HUDEP-2 (cell line): ENCODE measurements around the gene C7orf33.
"Not testable (repeated sequence)": the region's sequence is repeated elsewhere in the genome, so short reads cannot be mapped to it uniquely, and the experiment has no call there.

ENCODE experiments used
- DNase-seq, 76 experiments: peaks; one replicate each; lab custom pipeline; 2025; ENCODE audit not compliant: unreplicated experiment in 76 of 76; lab: John Stamatoyannopoulos, UW

The C7orf33 gene

GRCh38 chr7:148590471-148590870, at the start of gene C7orf33:
TSS of gene C7orf33 (plus strand) at chr7:148590766. CDS start at chr7:148590926, 160 bp downstream.
- DNase-seq = no peak

GRCh38 chr7:148541891-148542504, 48.6 kb upstream of the C7orf33 start:
- DNase-seq = no peak

GRCh38 chr7:148543302-148543701, 47.3 kb upstream of the C7orf33 start:
- DNase-seq = no peak

GRCh38 chr7:148545172-148545571, 45.4 kb upstream of the C7orf33 start:
- no peak for DNase-seq

GRCh38 chr7:148545932-148546331, 44.6 kb upstream of the C7orf33 start:
- DNase-seq = no peak

GRCh38 chr7:148546857-148547256, 43.7 kb upstream of the C7orf33 start:
- no peak for DNase-seq

GRCh38 chr7:148547951-148548350, 42.6 kb upstream of the C7orf33 start:
- DNase-seq = no peak

- no peak for DNase-seq
Observed at GRCh38 chr7:148553979-148554378, 36.6 kb upstream of the C7orf33 start.

- no peak for DNase-seq
Observed at GRCh38 chr7:148556892-148557291, 33.7 kb upstream of the C7orf33 start.

- no peak for DNase-seq
Observed at GRCh38 chr7:148558914-148559313, 31.7 kb upstream of the C7orf33 start.

- DNase-seq = no peak
Observed at GRCh38 chr7:148561099-148561498, 29.5 kb upstream of the C7orf33 start.

- no peak for DNase-seq
Observed at GRCh38 chr7:148563583-148564274, 26.8 kb upstream of the C7orf33 start.

GRCh38 chr7:148564275-148564951, 26.2 kb upstream of the C7orf33 start:
- peak in 18 of 76 experiments; percentile 2 to 43 (median 9) for DNase-seq

- DNase-seq = no peak
Observed at GRCh38 chr7:148566736-148567135, 23.8 kb upstream of the C7orf33 start.

- no peak for DNase-seq
Observed at GRCh38 chr7:148567524-148567923, 23.0 kb upstream of the C7orf33 start.

GRCh38 chr7:148570510-148570909, 20.1 kb upstream of the C7orf33 start:
- peak in 18 of 76 experiments; percentile 3 to 47 (median 12) for DNase-seq

GRCh38 chr7:148570973-148571372, 19.6 kb upstream of the C7orf33 start:
- not testable (repeated sequence) for DNase-seq

GRCh38 chr7:148571381-148571780, 19.2 kb upstream of the C7orf33 start:
- DNase-seq = no peak

- DNase-seq = no peak
Observed at GRCh38 chr7:148572067-148572522, 18.5 kb upstream of the C7orf33 start.

- DNase-seq = not testable (repeated sequence)
Observed at GRCh38 chr7:148573581-148573980, 17.0 kb upstream of the C7orf33 start.

GRCh38 chr7:148575640-148576411, 14.7 kb upstream of the C7orf33 start:
- peak in 57 of 76 experiments; percentile 4 to 66 (median 34) for DNase-seq
